ENCODE measurements around the gene PPP1CA. TPM values are rescaled to one million over a fixed set of nuclear protein-coding genes. Genes with fewer than 3 reads are reported as not detected.

PPP1CA gene
- total and polyA plus RNA-seq, 2 experiments from 2014 or later = 172 to 207 TPM

GRCh38 chr11:67406969-67407687 is 5.5 kb upstream of the PPP1CA start:
- no peak for TF ChIP-seq EZH2phosphoT487 (IDR thresholded peaks at IDR 0.05; ENCODE audit: insufficient read depth, low read depth)
- no peak for TF ChIP-seq EZH2 (IDR thresholded peaks at IDR 0.05; ENCODE audit: insufficient read depth, poor library complexity, severe bottlenecking)
- no peaks in the 10 kb centered on the region for H4K20me1 ChIP-seq (ENCODE audit: insufficient read depth)
- no peak overlapping the region for H2AFZ ChIP-seq
- H3K79me2 ChIP-seq (ENCODE audit: insufficient read depth) = no peaks in the 10 kb centered on the region
- no peak overlapping the region for H3K27ac ChIP-seq
- H3K9me2 ChIP-seq (ENCODE audit: insufficient read depth) = no peaks in the 10 kb centered on the region
- no peaks in the 10 kb centered on the region for H3K9me3 ChIP-seq (ENCODE audit: low read depth)
- H3K9ac ChIP-seq = no peak overlapping the region
- peaks cover 22% of the 10 kb centered on the region for H3K27me3 ChIP-seq (replicated peaks; ENCODE audit: insufficient read depth)
- 17 to 26% methylated on average over 12 of the region's 12 CpGs for WGBS, 2 experiments (ENCODE audit: low coverage in 1 of 2, low lambda C conversion rate in 2 of 2, missing lambda C conversion rate in 2 of 2)
- no peak overlapping the region for H3K4me2 ChIP-seq (ENCODE audit: unreplicated experiment)
- H3F3A ChIP-seq (ENCODE audit: insufficient read depth) = no peaks in the 10 kb centered on the region
- peaks cover 4% of the 10 kb centered on the region for H3K4me1 ChIP-seq (ENCODE audit: insufficient read depth)
- no peak overlapping the region for H3K4me3 ChIP-seq
- peak; percentile 28 for DNase-seq
- in situ Hi-C loops (cut with MboI) = no loop called here
- no peaks in the 10 kb centered on the region for H3K36me3 ChIP-seq (ENCODE audit: low read depth)

- Histone ChIP-seq H3K9me2 (ENCODE audit: insufficient read depth) (no peaks in the 10 kb centered on the region), H3K27me3 (replicated peaks; ENCODE audit: insufficient read depth) (peaks cover 15% of the 10 kb centered on the region; the same call in 1 of the 2 replicates), H3K27ac (no peak overlapping the region), H3F3A (ENCODE audit: insufficient read depth) (no peaks in the 10 kb centered on the region), H4K20me1 (ENCODE audit: insufficient read depth) (no peaks in the 10 kb centered on the region), H3K4me3 (no peak overlapping the region), H3K79me2 (ENCODE audit: insufficient read depth) (no peaks in the 10 kb centered on the region; the same call in 1 of the 2 replicates), H3K9ac (no peak overlapping the region), H3K9me3 (ENCODE audit: low read depth) (no peaks in the 10 kb centered on the region), H3K4me1 (ENCODE audit: insufficient read depth) (peaks cover 6% of the 10 kb centered on the region), H2AFZ (no peak overlapping the region), H3K4me2 (ENCODE audit: unreplicated experiment) (no peak overlapping the region), H3K36me3 (ENCODE audit: low read depth) (no peaks in the 10 kb centered on the region)
- in situ Hi-C loops (cut with MboI) = no loop called here
- no peak for DNase-seq
- WGBS, 2 experiments (ENCODE audit: low coverage in 1 of 2, low lambda C conversion rate in 2 of 2, missing lambda C conversion rate in 2 of 2) = 67 to 69% methylated on average over 11 to 18 of the region's 18 CpGs
- TF ChIP-seq EZH2 (IDR thresholded peaks at IDR 0.05; ENCODE audit: insufficient read depth, poor library complexity, severe bottlenecking) = no peak
- TF ChIP-seq EZH2phosphoT487 (IDR thresholded peaks at IDR 0.05; ENCODE audit: insufficient read depth, low read depth) = no peak
Measured at GRCh38 chr11:67406420-67406968, 4.8 kb upstream of the PPP1CA start.

GRCh38 chr11:67405688-67406339 is 4.2 kb upstream of the PPP1CA start:
- H3K79me2 ChIP-seq (ENCODE audit: insufficient read depth) = peaks cover 6% of the 10 kb centered on the region
- TF ChIP-seq EZH2phosphoT487 (IDR thresholded peaks at IDR 0.05; ENCODE audit: insufficient read depth, low read depth) = no peak
- no peak for TF ChIP-seq EZH2 (IDR thresholded peaks at IDR 0.05; ENCODE audit: insufficient read depth, poor library complexity, severe bottlenecking)
- DNase-seq = no peak
- no peaks in the 10 kb centered on the region for H3K36me3 ChIP-seq (ENCODE audit: low read depth)
- no peaks in the 10 kb centered on the region for H3K9me2 ChIP-seq (ENCODE audit: insufficient read depth)
- no peak overlapping the region for H2AFZ ChIP-seq
- H3K4me2 ChIP-seq (ENCODE audit: unreplicated experiment) = no peak overlapping the region
- H3F3A ChIP-seq (ENCODE audit: insufficient read depth) = no peaks in the 10 kb centered on the region
- H3K27me3 ChIP-seq (replicated peaks; ENCODE audit: insufficient read depth) = peaks cover 9% of the 10 kb centered on the region; the same call in 1 of the 2 replicates
- H3K4me1 ChIP-seq (ENCODE audit: insufficient read depth) = peaks cover 6% of the 10 kb centered on the region
- H3K4me3 ChIP-seq = no peak overlapping the region
- no peaks in the 10 kb centered on the region for H3K9me3 ChIP-seq (ENCODE audit: low read depth)
- no peak overlapping the region for H3K9ac ChIP-seq
- H3K27ac ChIP-seq = no peak overlapping the region
- 79 to 84% methylated on average over 9 of the region's 9 CpGs for WGBS, 2 experiments (ENCODE audit: low coverage in 1 of 2, low lambda C conversion rate in 2 of 2, missing lambda C conversion rate in 2 of 2)
- in situ Hi-C loops (cut with MboI) = no loop called here
- no peaks in the 10 kb centered on the region for H4K20me1 ChIP-seq (ENCODE audit: insufficient read depth)

GRCh38 chr11:67405196-67405567 is 3.5 kb upstream of the PPP1CA start:
- TF ChIP-seq EZH2phosphoT487 (IDR thresholded peaks at IDR 0.05; ENCODE audit: insufficient read depth, low read depth) (no peak), EZH2 (IDR thresholded peaks at IDR 0.05; ENCODE audit: insufficient read depth, poor library complexity, severe bottlenecking) (no peak)
- peaks cover 6% of the 10 kb centered on the region for H3K4me1 ChIP-seq (ENCODE audit: insufficient read depth)
- no peaks in the 10 kb centered on the region for H3K9me2 ChIP-seq (ENCODE audit: insufficient read depth)
- peaks cover 6% of the 10 kb centered on the region; the same call in 1 of the 2 replicates for H3K27me3 ChIP-seq (replicated peaks; ENCODE audit: insufficient read depth)
- H3K9me3 ChIP-seq (ENCODE audit: low read depth) = no peaks in the 10 kb centered on the region
- WGBS, 2 experiments (ENCODE audit: low coverage in 1 of 2, low lambda C conversion rate in 2 of 2, missing lambda C conversion rate in 2 of 2) = 89 to 93% methylated on average over 6 of the region's 6 CpGs
- no peak for DNase-seq
- no peaks in the 10 kb centered on the region for H3K36me3 ChIP-seq (ENCODE audit: low read depth)
- H3K79me2 ChIP-seq (ENCODE audit: insufficient read depth) = peaks cover 12% of the 10 kb centered on the region
- H3K9ac ChIP-seq = no peak overlapping the region
- H3F3A ChIP-seq (ENCODE audit: insufficient read depth) = no peaks in the 10 kb centered on the region
- in situ Hi-C loops (cut with MboI) = no loop called here
- H3K27ac ChIP-seq = no peak overlapping the region
- no peak overlapping the region for H3K4me2 ChIP-seq (ENCODE audit: unreplicated experiment)
- no peak overlapping the region for H3K4me3 ChIP-seq
- H2AFZ ChIP-seq = no peak overlapping the region
- H4K20me1 ChIP-seq (ENCODE audit: insufficient read depth) = no peaks in the 10 kb centered on the region
